Osteocyte (in vitro differentiated cells): ENCODE measurements around the gene TBXAS1. TPM values are rescaled to one million over a fixed set of nuclear protein-coding genes. Genes with fewer than 3 reads are reported as not detected.

Experiments used
- DNase-seq: peaks from one replicate; pipeline ENCODE4 v3.0.0; 2021; ENCODE audit warnings: mixed read lengths; ENCODE audit not compliant: unreplicated experiment; ENCODE audit errors: extremely low spot score
- H3K27ac Mint-ChIP-seq: one replicate; pipeline ENCODE4 v1.8.0; 2021; ENCODE audit warnings: mild to moderate bottlenecking, mixed read lengths; ENCODE audit not compliant: unreplicated experiment
- H3K27me3 Mint-ChIP-seq: one replicate; pipeline ENCODE4 v1.8.0; 2021; ENCODE audit warnings: mixed read lengths; ENCODE audit not compliant: unreplicated experiment
- H3K36me3 Mint-ChIP-seq: one replicate; pipeline ENCODE4 v1.8.0; 2021; ENCODE audit warnings: mixed read lengths; ENCODE audit not compliant: unreplicated experiment
- H3K4me1 Mint-ChIP-seq: one replicate; pipeline ENCODE4 v1.8.0; 2021; ENCODE audit warnings: mixed read lengths; ENCODE audit not compliant: unreplicated experiment
- H3K4me3 Mint-ChIP-seq: one replicate; pipeline ENCODE4 v1.8.0; 2021; ENCODE audit warnings: mild to moderate bottlenecking, moderate library complexity, mixed read lengths; ENCODE audit not compliant: unreplicated experiment
- H3K9me3 Mint-ChIP-seq: one replicate; pipeline ENCODE4 v1.8.0; 2021; ENCODE audit warnings: mixed read lengths; ENCODE audit not compliant: unreplicated experiment
- total RNA-seq: library from RNA; stranded (reverse); gene quantifications from 2 replicates; pipeline ENCODE4 v1.2.1, GENCODE V29; 2021
- TF ChIP-seq, protein P1 (sequence below): fragments of 200-600 bp; sonication (generic); IDR thresholded peaks from 2 replicates; pipeline ENCODE4 v1.5.0; 2021; ENCODE audit warnings: antibody characterized with exemption, mild to moderate bottlenecking, moderate library complexity

The TBXAS1 gene
- total RNA-seq, 1 donor from 2014 or later = 3.5 TPM

GRCh38 chr7:139797607-139798006 lies 31.5 kb upstream of the TBXAS1 start:
- Mint-ChIP-seq H3K4me3 (no peak overlapping the region), H3K4me1 (no peaks in the 10 kb centered on the region), H3K9me3 (peaks cover 7% of the 10 kb centered on the region), H3K27ac (no peak overlapping the region), H3K27me3 (no peaks in the 10 kb centered on the region), H3K36me3 (no peaks in the 10 kb centered on the region)
- no peak for DNase-seq
- TF ChIP-seq, protein P1, sequence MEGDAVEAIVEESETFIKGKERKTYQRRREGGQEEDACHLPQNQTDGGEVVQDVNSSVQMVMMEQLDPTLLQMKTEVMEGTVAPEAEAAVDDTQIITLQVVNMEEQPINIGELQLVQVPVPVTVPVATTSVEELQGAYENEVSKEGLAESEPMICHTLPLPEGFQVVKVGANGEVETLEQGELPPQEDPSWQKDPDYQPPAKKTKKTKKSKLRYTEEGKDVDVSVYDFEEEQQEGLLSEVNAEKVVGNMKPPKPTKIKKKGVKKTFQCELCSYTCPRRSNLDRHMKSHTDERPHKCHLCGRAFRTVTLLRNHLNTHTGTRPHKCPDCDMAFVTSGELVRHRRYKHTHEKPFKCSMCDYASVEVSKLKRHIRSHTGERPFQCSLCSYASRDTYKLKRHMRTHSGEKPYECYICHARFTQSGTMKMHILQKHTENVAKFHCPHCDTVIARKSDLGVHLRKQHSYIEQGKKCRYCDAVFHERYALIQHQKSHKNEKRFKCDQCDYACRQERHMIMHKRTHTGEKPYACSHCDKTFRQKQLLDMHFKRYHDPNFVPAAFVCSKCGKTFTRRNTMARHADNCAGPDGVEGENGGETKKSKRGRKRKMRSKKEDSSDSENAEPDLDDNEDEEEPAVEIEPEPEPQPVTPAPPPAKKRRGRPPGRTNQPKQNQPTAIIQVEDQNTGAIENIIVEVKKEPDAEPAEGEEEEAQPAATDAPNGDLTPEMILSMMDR = no peak

DNA sequence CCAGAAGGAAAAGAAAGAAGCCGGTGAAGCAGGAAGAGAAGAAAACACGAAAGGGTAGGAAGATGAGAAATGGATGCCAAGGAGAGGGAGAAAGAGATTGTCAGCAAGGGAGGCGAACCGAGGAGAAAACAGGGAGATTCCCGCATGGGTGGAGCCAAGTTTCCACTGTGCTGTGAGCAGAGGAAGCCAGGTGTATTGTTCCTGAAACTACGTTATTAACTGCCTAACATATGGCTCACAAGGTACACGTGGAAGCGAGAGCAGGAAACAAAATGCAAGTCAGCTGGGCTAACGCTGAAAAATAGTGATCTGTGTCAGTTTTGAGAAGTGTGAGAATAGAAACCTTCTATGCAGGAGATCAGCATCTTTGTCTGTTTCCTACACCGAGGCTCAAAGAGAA lies 30.8 kb upstream of the TBXAS1 start:
- H3K27me3 Mint-ChIP-seq = no peaks in the 10 kb centered on the region

GRCh38 chr7:139798892-139799291 lies 30.2 kb upstream of the TBXAS1 start:
- Mint-ChIP-seq H3K36me3 (peaks cover 6% of the 10 kb centered on the region), H3K9me3 (peaks cover 14% of the 10 kb centered on the region), H3K27ac (no peak overlapping the region), H3K4me1 (no peaks in the 10 kb centered on the region), H3K4me3 (no peak overlapping the region), H3K27me3 (no peaks in the 10 kb centered on the region)
- DNase-seq = no peak
- TF ChIP-seq, protein P1 = no peak

More for the DNA sequence above, 30.8 kb upstream of the TBXAS1 start:
- Mint-ChIP-seq H3K27ac (no peak overlapping the region), H3K4me1 (no peaks in the 10 kb centered on the region), H3K4me3 (no peak overlapping the region), H3K36me3 (peaks cover 5% of the 10 kb centered on the region), H3K9me3 (peaks cover 13% of the 10 kb centered on the region)
- TF ChIP-seq, protein P1 = no peak
- no peak for DNase-seq

DNA sequence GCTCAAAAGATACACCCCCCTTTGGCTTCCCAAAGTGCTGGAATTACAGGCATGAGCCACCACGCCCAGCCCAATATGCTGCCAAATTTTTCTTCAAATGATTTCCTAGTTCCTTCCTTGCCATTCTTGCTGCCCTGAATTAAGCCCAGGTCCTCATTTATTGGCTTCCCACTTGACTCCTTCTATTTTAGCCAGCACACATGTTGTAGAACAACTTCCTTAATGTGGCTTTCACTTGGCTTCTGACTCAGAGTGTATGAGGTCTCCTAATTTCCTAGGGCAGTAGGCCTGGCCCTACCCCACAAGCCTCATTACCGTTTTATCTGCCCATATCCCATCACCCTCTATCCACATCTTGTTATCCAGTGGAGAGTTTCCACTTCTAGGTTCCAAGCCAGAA lies 29.5 kb upstream of the TBXAS1 start:
- TF ChIP-seq, protein P1 = no peak
- Mint-ChIP-seq H3K4me1 (no peaks in the 10 kb centered on the region), H3K27me3 (no peaks in the 10 kb centered on the region), H3K9me3 (peaks cover 14% of the 10 kb centered on the region), H3K27ac (no peak overlapping the region), H3K4me3 (no peak overlapping the region), H3K36me3 (peaks cover 6% of the 10 kb centered on the region)
- no peak for DNase-seq

DNA sequence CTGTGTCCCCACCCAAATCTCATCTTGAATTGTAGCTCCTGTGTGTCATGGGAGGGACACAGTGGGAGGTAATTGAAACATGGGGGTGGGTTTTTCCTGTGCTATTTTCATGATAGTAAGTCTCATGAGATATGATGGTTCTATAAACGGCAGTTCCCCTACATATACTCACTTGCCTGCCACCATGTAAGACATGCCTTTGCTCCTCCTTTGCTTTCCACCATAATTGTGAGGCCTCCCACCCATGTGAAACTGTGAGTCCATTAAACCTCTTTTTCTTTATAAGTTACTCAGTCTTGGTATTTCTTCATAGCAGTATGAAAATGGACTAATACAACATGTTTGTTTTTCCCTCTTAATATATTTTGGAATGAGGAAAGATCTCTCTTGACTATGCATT lies 24.5 kb upstream of the TBXAS1 start:
- H3K27me3 Mint-ChIP-seq = no peaks in the 10 kb centered on the region
- peaks cover 9% of the 10 kb centered on the region for H3K9me3 Mint-ChIP-seq
- DNase-seq = no peak
- no peak overlapping the region for H3K27ac Mint-ChIP-seq
- TF ChIP-seq, protein P1 = no peak
- peaks cover 6% of the 10 kb centered on the region for H3K36me3 Mint-ChIP-seq
- H3K4me3 Mint-ChIP-seq = no peak overlapping the region
- no peaks in the 10 kb centered on the region for H3K4me1 Mint-ChIP-seq
